ENCODE results near the gene EGFL8. TPM values are rescaled to one million over a fixed set of nuclear protein-coding genes. Genes with fewer than 3 reads are reported as not detected.

Gene EGFL8
- total RNA-seq, 4 donors from 2014 or later = 7.3 to 66.5 (median 15.4) TPM

DNA sequence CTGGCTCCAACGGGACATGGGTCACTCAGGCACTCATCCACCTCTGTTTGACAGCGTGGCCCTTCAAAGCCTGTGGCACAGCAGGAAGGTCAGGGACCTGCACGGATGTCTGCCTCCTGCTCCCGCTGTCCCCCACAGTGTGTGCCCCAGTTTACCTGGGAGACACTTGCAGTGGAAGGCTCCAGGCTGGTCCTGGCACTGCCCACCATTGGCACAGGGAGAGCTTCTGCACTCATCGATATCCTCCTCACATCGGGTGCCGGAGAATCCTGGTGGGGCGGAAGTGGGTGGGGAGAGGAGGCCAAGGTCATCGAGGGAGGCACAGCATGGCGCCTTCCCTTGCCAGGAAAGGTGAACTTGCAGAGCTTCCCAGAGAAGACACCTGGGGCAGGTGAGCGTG, 52.6 kb downstream of the EGFL8 start:
- Histone ChIP-seq H3K9me3 (no peaks in the 10 kb centered on the region), H3K27ac (no peak overlapping the region), H3K36me3 (no peaks in the 10 kb centered on the region), H3K27me3 (no peaks in the 10 kb centered on the region), H3K4me3 (no peak overlapping the region), H3K4me1 (peaks cover 7% of the 10 kb centered on the region)
- no peak for DNase-seq (ENCODE audit: low spot score in 2 of 2)
- WGBS = 89% methylated on average over 6 of the region's 11 CpGs
- TF ChIP-seq POLR2AphosphoS5 (IDR thresholded peaks at IDR 0.05) = no peak

Other genes starting within 250 kb of the EGFL8 start
- 1 to 10 TPM; 2.6 to 6.4 (median 4.1) TPM for gene C2, start 236.9 kb upstream of the EGFL8 start, total RNA-seq
- 1 to 10 TPM; 3.7 to 6.8 (median 5.1) TPM for gene CFB, start 218.5 kb upstream of the EGFL8 start, total RNA-seq
- gene NELFE, start 205.6 kb upstream of the EGFL8 start, total RNA-seq = 10 to 100 TPM; 56.7 to 72.1 (median 65.8) TPM
- 10 to 100 TPM; 31.3 to 60.4 (median 49.3) TPM for gene SKIC2, start 205.4 kb upstream of the EGFL8 start, total RNA-seq
- gene DXO, start 192.5 kb upstream of the EGFL8 start, total RNA-seq = 10 to 100 TPM; 13.1 to 25.3 (median 16.4) TPM
- gene C4A, start 182.5 kb upstream of the EGFL8 start, total RNA-seq = 10 to 100 TPM in 1 of 4 donors, 1 to 10 TPM in 3; 4.0 to 10.2 (median 5.3) TPM
- gene C4B, start 149.8 kb upstream of the EGFL8 start, total RNA-seq = 1 to 10 TPM; 1.3 to 9.4 (median 5.1) TPM
- gene CYP21A2, start 126.2 kb upstream of the EGFL8 start, total RNA-seq = 1 to 10 TPM in 1 of 4 donors, under 1 TPM in 1, not detected in 2; 0.39 to 2.3 TPM
- gene TNXB, start 55.3 kb upstream of the EGFL8 start, total RNA-seq = 10 to 100 TPM; 25.7 to 52.5 (median 40.2) TPM
- 100 to 1,000 TPM in 1 of 4 donors, 10 to 100 TPM in 3; 55.8 to 161 (median 74.0) TPM for gene ATF6B, start 36.3 kb upstream of the EGFL8 start, total RNA-seq
- gene FKBPL, start 34.3 kb upstream of the EGFL8 start, total RNA-seq = 10 to 100 TPM in 1 of 4 donors, 1 to 10 TPM in 3; 3.5 to 10.6 (median 5.6) TPM
- gene PRRT1, start 12.7 kb upstream of the EGFL8 start, total RNA-seq = 1 to 10 TPM in 1 of 4 donors, under 1 TPM in 3; 0.42 to 2.1 (median 0.45) TPM
- 100 to 1,000 TPM in 1 of 4 donors, 10 to 100 TPM in 3; 42.8 to 183 (median 72.2) TPM for gene PPT2, start 10.5 kb upstream of the EGFL8 start, total RNA-seq
- gene AGPAT1, start 11.5 kb downstream of the EGFL8 start, total RNA-seq = 10 to 100 TPM; 30.4 to 68.9 (median 42.6) TPM
- gene RNF5, start 13.8 kb downstream of the EGFL8 start, total RNA-seq = 10 to 100 TPM; 55.7 to 73.0 (median 63.4) TPM
- 1 to 10 TPM in 3 of 4 donors, not detected in 1; 1.5 to 9.9 (median 4.8) TPM for gene AGER, start 19.7 kb downstream of the EGFL8 start, total RNA-seq
- gene PBX2, start 25.6 kb downstream of the EGFL8 start, total RNA-seq = 10 to 100 TPM; 51.0 to 84.7 (median 63.8) TPM
- gene GPSM3, start 28.0 kb downstream of the EGFL8 start, total RNA-seq = 1 to 10 TPM; 4.8 to 5.5 (median 5.1) TPM
- gene NOTCH4, start 59.5 kb downstream of the EGFL8 start, total RNA-seq = 10 to 100 TPM in 2 of 4 donors, 1 to 10 TPM in 2; 5.3 to 22.0 (median 10.2) TPM
- gene TSBP1, start 207.3 kb downstream of the EGFL8 start, total RNA-seq = not detected
- not detected for gene BTNL2, start 242.6 kb downstream of the EGFL8 start, total RNA-seq

Measured in suprapubic skin (tissue), 4 donors.